Activated CD8-positive, alpha-beta memory T cell treated with anti-CD3 and anti-CD28 coated beads, Interleukin-2, amount 50 U/mL, for 24 hours (primary cell): ENCODE measurements around the gene CASK.

Experiments
- DNase-seq: peaks from one replicate; pipeline ENCODE4 v3.0.0-alpha.2; 2020; ENCODE audit errors: extremely low read depth

CASK gene

GRCh38 chrX:41913476-41913875, 9.9 kb downstream of the CASK start:
- no peak for DNase-seq

GRCh38 chrX:41912923-41913322, 10.4 kb downstream of the CASK start:
- no peak for DNase-seq

GRCh38 chrX:41909068-41909467, 14.3 kb downstream of the CASK start:
- no peak for DNase-seq

- DNase-seq = no peak
Measured at GRCh38 chrX:41906515-41907187, 16.7 kb downstream of the CASK start.

- DNase-seq = no peak
Measured at GRCh38 chrX:41903544-41903943, 19.8 kb downstream of the CASK start.

GRCh38 chrX:41900321-41900720, 23.0 kb downstream of the CASK start:
- no peak for DNase-seq

- DNase-seq = no peak
Measured at GRCh38 chrX:41895826-41896225, 27.5 kb downstream of the CASK start.

- no peak for DNase-seq
Measured at GRCh38 chrX:41890026-41890423, 33.3 kb downstream of the CASK start.

- no peak for DNase-seq
Measured at GRCh38 chrX:41889317-41890025, 33.9 kb downstream of the CASK start.

GRCh38 chrX:41887691-41888090, 35.7 kb downstream of the CASK start:
- no peak for DNase-seq

- no peak for DNase-seq
Measured at GRCh38 chrX:41885724-41886123, 37.6 kb downstream of the CASK start.

- no peak for DNase-seq
Measured at GRCh38 chrX:41881166-41881565, 42.2 kb downstream of the CASK start.

- DNase-seq = no peak
Measured at GRCh38 chrX:41877167-41877566, 46.2 kb downstream of the CASK start.

GRCh38 chrX:41875142-41875541, 48.2 kb downstream of the CASK start:
- DNase-seq = no peak

- DNase-seq = no peak
Measured at GRCh38 chrX:41870719-41871151, 52.6 kb downstream of the CASK start.

GRCh38 chrX:41868392-41868977, 54.9 kb downstream of the CASK start:
- DNase-seq = no peak

- no peak for DNase-seq
Measured at GRCh38 chrX:41863343-41864203, 59.8 kb downstream of the CASK start.

- DNase-seq = no peak
Measured at GRCh38 chrX:41862562-41863184, 60.7 kb downstream of the CASK start.

- no peak for DNase-seq
Measured at GRCh38 chrX:41858161-41858775, 65.1 kb downstream of the CASK start.

- DNase-seq = no peak
Measured at GRCh38 chrX:41857670-41858069, 65.7 kb downstream of the CASK start.

- DNase-seq = no peak
Measured at GRCh38 chrX:41846714-41847113, 76.6 kb downstream of the CASK start.
